ENCODE data around the gene GCA.

Gene GCA

GRCh38 chr2:162343824-162344616 is at the start of gene GCA:
Gene GCA, plus strand, starts transcription at chr2:162344132. Its CDS starts 117 bp downstream, at chr2:162344249.
- in situ Hi-C loops (cut with MboI; ENCODE audit: low sequenced_read_pairs): no loop called here

DNA sequence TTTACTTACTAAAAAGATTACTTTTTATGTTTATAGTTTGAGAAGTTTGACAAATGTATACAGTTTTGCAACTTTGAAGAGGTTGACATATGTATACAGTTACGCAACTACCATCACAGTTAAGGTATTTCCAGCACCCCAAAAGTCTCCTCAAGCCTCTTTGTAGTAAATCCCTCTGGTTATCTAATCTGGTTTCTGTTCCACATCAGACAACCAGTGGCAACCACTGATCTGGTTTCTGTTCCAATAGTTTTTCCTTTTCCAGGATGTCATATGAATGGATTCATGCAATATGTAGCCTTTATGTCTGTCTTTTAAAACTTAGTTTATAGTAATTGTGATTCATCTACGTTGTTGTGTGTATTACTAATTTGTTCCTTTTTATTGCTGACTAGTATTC is 48.9 kb upstream of the GCA start:
- in situ Hi-C loops (cut with MboI; ENCODE audit: low sequenced_read_pairs): loop anchor here (10.0 kb wide), 2 partner anchors 70 to 140 kb away; partner anchors contain the start of gene GCG

DNA sequence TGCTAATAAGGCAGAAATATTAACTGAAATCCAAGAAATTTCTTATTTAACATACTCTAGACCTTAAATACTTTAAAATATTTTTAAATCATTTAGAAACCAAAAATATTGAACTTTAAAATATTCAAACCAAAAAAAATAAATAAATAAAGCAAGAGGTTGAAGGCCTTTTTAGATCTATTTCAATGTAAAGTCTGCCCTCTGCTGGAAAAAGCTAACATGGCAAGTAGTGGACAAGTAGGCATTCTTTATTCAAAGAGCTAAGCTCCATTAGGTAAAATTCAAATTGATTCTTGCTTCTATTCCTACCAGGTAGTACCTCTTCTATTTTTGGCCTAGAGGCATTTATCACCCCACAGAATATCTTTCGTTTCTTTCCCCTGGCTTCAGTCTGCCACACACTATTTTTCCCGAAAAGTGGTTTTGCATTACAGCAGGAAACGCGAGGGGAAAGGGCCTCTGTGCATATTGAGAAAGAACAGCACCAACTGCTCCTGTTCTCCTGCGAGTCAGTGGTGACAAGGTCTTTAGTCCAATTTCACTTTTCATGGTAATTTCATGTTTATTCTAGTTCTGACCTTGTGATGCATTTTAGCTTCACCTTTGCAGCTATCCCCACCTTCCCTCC is 45.9 kb upstream of the GCA start:
- in situ Hi-C loops (cut with MboI; ENCODE audit: low sequenced_read_pairs): loop anchor here (10.0 kb wide), 2 partner anchors 73 to 143 kb away; partner anchors contain the start of gene GCG

- in situ Hi-C loops (cut with MboI; ENCODE audit: low sequenced_read_pairs): loop anchor here (10.0 kb wide), 2 partner anchors 74 to 144 kb away; partner anchors contain the start of gene GCG
These were observed 45.1 kb upstream of the GCA start for GRCh38 chr2:162298669-162299335.

GRCh38 chr2:162300266-162300665 is 43.7 kb upstream of the GCA start:
- in situ Hi-C loops (cut with MboI; ENCODE audit: low sequenced_read_pairs): no loop called here

GRCh38 chr2:162301151-162301804 is 42.7 kb upstream of the GCA start:
- in situ Hi-C loops (cut with MboI; ENCODE audit: low sequenced_read_pairs): no loop called here

- in situ Hi-C loops (cut with MboI; ENCODE audit: low sequenced_read_pairs): no loop called here
These were observed 42.1 kb upstream of the GCA start for GRCh38 chr2:162301877-162302276.

- in situ Hi-C loops (cut with MboI; ENCODE audit: low sequenced_read_pairs): no loop called here
These were observed 38.0 kb upstream of the GCA start for GRCh38 chr2:162305901-162306300.

DNA sequence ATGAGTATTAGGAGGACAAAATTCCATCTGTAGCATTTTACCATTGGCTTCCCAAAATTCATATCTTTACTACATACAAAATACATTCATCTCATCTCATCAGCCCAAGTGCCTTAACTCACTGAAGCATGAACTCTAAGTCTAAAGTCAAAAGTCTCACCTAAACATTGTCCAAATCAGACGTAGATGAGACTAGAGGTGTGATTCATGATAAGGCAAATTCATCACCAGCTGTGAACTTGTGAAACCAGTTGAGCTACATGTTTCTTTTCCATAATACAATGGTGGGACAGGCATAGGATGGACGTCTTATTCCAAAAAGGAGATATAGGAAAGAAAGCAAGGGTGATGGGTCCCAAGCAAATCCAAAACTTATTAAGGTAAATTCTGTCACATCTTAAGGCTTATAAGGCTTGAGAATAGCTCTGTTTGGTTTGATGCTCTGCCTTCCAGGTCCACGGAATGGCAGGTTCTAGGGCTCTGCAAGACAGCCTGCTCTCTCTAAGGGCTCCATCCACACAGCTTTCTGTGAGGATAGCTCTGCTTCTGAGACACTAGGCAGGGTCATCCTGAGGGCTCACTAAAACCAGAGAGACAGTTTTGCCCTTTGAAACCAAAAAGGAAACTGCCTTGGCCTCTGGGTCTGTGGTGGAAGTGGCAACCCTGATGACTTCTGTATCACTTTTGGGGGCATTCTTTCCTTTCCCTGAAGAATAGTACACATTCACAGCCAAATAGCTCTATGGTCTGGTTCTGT is 35.0 kb upstream of the GCA start:
- in situ Hi-C loops (cut with MboI; ENCODE audit: low sequenced_read_pairs): no loop called here

- in situ Hi-C loops (cut with MboI; ENCODE audit: low sequenced_read_pairs): no loop called here
These were observed 31.1 kb upstream of the GCA start for GRCh38 chr2:162312853-162313252.

GRCh38 chr2:162315938-162316337 is 28.0 kb upstream of the GCA start:
- in situ Hi-C loops (cut with MboI; ENCODE audit: low sequenced_read_pairs): no loop called here

GRCh38 chr2:162316590-162316989 is 27.3 kb upstream of the GCA start:
- in situ Hi-C loops (cut with MboI; ENCODE audit: low sequenced_read_pairs): no loop called here

DNA sequence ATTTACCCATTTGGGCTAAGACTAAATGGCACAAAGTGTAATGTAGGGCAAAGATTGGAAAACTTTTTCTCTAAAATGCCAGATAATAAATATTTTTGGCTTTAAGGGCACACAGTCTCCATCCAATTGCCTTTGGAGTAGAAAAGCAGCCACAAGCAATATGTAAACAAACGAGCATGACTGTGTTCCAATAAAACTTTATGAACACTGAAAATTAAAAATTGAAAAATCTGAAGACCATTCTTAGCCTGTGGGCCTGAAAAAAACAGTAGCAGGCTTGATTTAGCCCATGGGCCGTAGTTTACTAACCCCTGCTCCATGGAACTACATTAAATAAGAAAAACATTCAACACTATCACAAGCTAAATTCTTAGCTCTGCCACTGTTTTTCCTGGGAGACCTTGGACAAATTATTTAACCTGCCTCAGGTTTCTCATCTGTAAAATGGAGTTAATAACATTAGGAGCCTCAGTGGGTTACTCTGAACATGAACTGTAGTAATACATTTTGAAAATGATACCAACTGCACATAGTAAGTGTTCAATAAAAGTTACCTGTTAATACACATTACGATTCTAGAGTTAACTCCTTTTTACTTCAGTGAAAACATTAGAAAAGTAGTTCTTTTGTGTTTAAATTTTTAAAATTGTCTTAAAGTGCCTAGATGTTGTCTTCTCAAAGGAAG is 26.7 kb upstream of the GCA start:
- in situ Hi-C loops (cut with MboI; ENCODE audit: low sequenced_read_pairs): no loop called here

DNA sequence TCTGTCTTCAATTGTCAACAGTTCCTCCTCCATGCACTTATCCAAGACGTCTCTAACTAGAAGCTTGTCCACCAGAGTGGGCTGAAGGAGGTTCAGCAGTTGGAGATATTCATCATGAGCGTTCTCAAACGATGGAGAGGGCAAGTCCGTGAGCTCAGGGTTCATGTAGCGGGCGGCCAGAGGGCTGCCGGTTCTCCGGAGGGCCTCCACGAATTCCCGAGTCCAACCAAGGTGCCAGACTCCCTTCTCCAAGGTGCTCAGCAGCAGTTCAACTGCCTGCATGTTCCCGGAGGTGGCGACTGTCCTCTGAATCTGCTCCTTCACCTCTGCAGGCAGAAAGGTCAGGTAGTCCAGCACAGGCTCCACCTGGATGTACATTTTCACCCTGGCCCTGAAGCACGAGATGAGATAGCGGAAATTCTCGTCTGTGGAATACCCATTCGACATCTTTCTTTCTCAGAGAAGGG is 26.0 kb upstream of the GCA start:
- in situ Hi-C loops (cut with MboI; ENCODE audit: low sequenced_read_pairs): no loop called here

- in situ Hi-C loops (cut with MboI; ENCODE audit: low sequenced_read_pairs): no loop called here
These were observed 25.4 kb upstream of the GCA start, which contains the start of gene IFIH1 for GRCh38 chr2:162318328-162319180. Gene IFIH1, minus strand, starts transcription at chr2:162318684. Its CDS starts 377 bp downstream, at chr2:162318307.

GRCh38 chr2:162320864-162321517 is 22.9 kb upstream of the GCA start:
- in situ Hi-C loops (cut with MboI; ENCODE audit: low sequenced_read_pairs): no loop called here

- in situ Hi-C loops (cut with MboI; ENCODE audit: low sequenced_read_pairs): no loop called here
These were observed 19.0 kb upstream of the GCA start for GRCh38 chr2:162324953-162325352.

DNA sequence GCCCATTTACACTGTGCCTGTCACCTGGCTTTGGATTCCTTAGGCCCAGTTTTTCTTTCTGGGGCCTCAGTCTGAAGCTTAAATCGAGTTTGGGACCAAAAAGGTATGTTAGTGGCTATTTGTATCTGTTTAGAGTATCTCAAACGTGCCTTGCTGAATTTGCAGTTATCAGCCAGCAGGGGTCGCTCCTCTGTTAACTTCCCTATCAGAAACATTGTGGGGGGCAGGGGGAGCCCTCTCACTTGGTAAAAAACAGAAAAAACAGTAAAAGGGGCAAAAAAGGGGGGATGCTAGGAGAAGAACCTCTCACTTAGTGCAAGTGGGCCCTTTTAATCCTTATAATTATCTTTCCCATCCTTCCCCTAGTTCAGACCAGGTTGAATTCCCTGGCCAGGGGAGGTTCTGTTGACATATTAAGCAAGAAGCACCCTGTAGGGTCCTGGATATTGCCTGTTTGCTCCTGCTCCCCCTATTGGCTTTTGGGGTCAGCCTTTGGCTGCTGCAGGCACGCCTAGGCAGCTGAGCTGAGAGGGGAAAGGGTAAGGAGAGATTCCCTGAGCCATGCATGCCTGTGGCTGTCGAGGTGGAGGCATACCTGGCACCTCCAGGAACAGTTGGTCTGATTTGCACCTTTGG is 16.7 kb upstream of the GCA start:
- in situ Hi-C loops (cut with MboI; ENCODE audit: low sequenced_read_pairs): no loop called here
